Activated CD4-positive, alpha-beta memory T cell treated with anti-CD3 and anti-CD28 coated beads, Interleukin-2, amount 10 ng/mL, durations not matched to agents 7 days and 5 days (primary cell): ENCODE results near the gene C10orf71. TPM values are rescaled to one million over a fixed set of nuclear protein-coding genes. Genes with fewer than 3 reads are reported as not detected.

ENCODE experiments used
- CTCF ChIA-PET: fragments of 350-600 bp; sonication (Branson Sonifier 250); formaldehyde crosslinking; loops from one replicate; lab custom pipeline; 2021; ENCODE audit warnings: antibody characterized with exemption, inconsistent platforms; lab: Charles Lee
- POLR2A ChIA-PET: fragments of 350-600 bp; sonication (Branson Sonifier 250); formaldehyde crosslinking; loops from one replicate; lab custom pipeline; 2021; ENCODE audit warnings: antibody characterized with exemption; lab: Charles Lee
- DNase-seq: peaks from one replicate; pipeline ENCODE4 v3.0.0-alpha.2; 2020
- H3K27ac Mint-ChIP-seq: one replicate; pipeline ENCODE4 v1.8.0; 2021; ENCODE audit warnings: mild to moderate bottlenecking, mixed read lengths
- H3K27me3 Mint-ChIP-seq: one replicate; pipeline ENCODE4 v1.8.0; 2021; ENCODE audit warnings: mixed read lengths
- H3K36me3 Mint-ChIP-seq: one replicate; pipeline ENCODE4 v1.8.0; 2021; ENCODE audit warnings: low read depth, mixed read lengths
- H3K4me1 Mint-ChIP-seq: one replicate; pipeline ENCODE4 v1.8.0; 2021; ENCODE audit warnings: mixed read lengths
- H3K4me3 Mint-ChIP-seq: one replicate; pipeline ENCODE4 v1.8.0; 2021; ENCODE audit warnings: mild to moderate bottlenecking, mixed read lengths
- H3K9me3 Mint-ChIP-seq: one replicate; pipeline ENCODE4 v1.8.0; 2021; ENCODE audit warnings: mixed read lengths
- total RNA-seq, 2 experiments: library from RNA; stranded (reverse); gene quantifications; one replicate each; pipeline ENCODE4 v1.2.3, GENCODE V29; 2021

Gene C10orf71
- total RNA-seq, 2 experiments from 2014 or later = not detected

DNA sequence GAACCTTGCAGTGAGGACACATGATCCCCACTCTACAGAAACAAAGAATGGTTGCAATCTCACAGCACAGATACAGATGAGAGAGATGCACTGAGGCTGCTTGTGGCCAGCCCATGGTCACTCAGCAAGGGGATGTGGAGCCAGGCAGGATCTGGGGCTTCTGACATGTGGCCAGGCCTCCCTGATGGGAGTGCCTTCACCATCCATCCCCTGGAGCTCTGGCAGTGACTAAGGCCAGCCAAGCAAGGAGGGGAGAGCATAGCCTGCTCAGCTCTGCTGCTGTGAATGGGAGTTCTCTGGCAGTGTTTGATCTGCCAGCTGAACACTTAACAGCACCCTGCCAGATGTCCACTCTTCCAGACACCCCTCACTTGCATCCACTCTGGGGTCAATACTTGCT lies 19.8 kb downstream of the C10orf71 start:
- no peak overlapping the region for H3K4me3 Mint-ChIP-seq
- H3K36me3 Mint-ChIP-seq = no peaks in the 10 kb centered on the region
- CTCF ChIA-PET = no interaction called here
- DNase-seq = no peak
- no peaks in the 10 kb centered on the region for H3K9me3 Mint-ChIP-seq
- peaks cover 2% of the 10 kb centered on the region for H3K27me3 Mint-ChIP-seq
- no peaks in the 10 kb centered on the region for H3K4me1 Mint-ChIP-seq
- H3K27ac Mint-ChIP-seq = no peak overlapping the region
- POLR2A ChIA-PET = no interaction called here

DNA sequence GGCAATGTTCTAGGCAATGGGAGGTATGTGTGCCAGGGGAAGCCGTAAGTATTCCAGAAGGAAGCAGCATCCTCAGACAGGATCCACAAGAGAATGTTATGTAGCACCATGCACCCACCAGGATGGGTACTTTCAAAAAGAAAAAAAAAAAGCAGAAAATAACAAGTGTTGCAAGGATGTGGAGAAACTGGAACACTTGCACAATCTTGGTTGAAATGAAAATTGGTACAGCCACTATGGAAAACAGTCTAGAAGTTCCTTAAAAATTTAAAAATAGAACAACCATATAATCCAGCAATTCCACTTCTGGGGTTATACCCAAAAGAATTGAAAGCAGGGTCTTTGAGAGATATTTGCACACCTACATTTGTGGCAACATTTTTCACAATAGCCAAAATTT lies 20.2 kb downstream of the C10orf71 start:
- ChIA-PET POLR2A (no interaction called here), CTCF (no interaction called here)
- no peaks in the 10 kb centered on the region for H3K9me3 Mint-ChIP-seq
- DNase-seq = no peak
- H3K27ac Mint-ChIP-seq = no peak overlapping the region
- H3K27me3 Mint-ChIP-seq = peaks cover 3% of the 10 kb centered on the region
- H3K4me1 Mint-ChIP-seq = no peaks in the 10 kb centered on the region
- no peaks in the 10 kb centered on the region for H3K36me3 Mint-ChIP-seq
- H3K4me3 Mint-ChIP-seq = no peak overlapping the region

DNA sequence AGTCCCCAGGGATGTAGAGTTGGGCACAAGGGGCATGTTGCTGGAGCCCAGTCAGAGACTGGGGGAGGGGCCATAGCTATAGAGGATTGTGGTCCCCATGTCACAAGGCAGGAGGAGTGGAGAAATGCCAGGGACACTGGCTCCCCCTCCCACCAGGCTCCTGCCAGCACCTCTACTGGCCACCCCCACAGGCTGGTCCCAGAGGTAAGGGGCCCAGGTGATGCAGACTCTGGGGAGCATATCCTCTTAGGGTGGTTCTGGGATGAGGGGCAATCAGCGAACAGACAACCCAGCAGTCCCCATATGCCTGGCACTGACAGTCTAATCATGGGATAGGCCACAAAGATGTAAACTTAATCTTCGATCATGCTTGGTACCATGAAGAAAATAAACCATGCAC lies 21.2 kb downstream of the C10orf71 start:
- Mint-ChIP-seq H3K27ac (no peak overlapping the region), H3K4me3 (no peak overlapping the region), H3K36me3 (no peaks in the 10 kb centered on the region), H3K9me3 (no peaks in the 10 kb centered on the region), H3K27me3 (peaks cover 3% of the 10 kb centered on the region), H3K4me1 (no peaks in the 10 kb centered on the region)
- POLR2A ChIA-PET = no interaction called here
- no peak for DNase-seq
- CTCF ChIA-PET = no interaction called here

DNA sequence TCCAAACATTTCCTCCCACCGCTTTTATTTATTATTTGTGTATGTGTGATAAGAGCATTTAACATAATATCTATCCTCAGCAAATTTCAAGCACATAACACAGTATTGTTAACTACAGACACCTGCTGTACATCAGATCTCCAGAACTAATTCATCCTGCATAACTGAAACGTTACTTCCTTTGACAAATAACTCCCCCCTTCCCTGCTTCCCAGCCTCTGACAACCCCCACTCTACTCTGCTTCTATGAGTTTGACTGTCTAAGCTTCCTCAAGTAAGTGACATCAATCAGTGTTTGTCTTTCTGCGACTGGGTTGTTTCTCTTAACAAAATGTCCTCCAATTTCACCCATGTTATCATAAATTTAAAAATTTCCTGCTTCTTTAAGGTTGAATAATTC lies 22.1 kb downstream of the C10orf71 start:
- Mint-ChIP-seq H3K4me3 (no peak overlapping the region), H3K4me1 (no peaks in the 10 kb centered on the region), H3K27ac (no peak overlapping the region), H3K36me3 (no peaks in the 10 kb centered on the region), H3K9me3 (no peaks in the 10 kb centered on the region), H3K27me3 (peaks cover 3% of the 10 kb centered on the region)
- ChIA-PET POLR2A (no interaction called here), CTCF (no interaction called here)
- DNase-seq = no peak

DNA sequence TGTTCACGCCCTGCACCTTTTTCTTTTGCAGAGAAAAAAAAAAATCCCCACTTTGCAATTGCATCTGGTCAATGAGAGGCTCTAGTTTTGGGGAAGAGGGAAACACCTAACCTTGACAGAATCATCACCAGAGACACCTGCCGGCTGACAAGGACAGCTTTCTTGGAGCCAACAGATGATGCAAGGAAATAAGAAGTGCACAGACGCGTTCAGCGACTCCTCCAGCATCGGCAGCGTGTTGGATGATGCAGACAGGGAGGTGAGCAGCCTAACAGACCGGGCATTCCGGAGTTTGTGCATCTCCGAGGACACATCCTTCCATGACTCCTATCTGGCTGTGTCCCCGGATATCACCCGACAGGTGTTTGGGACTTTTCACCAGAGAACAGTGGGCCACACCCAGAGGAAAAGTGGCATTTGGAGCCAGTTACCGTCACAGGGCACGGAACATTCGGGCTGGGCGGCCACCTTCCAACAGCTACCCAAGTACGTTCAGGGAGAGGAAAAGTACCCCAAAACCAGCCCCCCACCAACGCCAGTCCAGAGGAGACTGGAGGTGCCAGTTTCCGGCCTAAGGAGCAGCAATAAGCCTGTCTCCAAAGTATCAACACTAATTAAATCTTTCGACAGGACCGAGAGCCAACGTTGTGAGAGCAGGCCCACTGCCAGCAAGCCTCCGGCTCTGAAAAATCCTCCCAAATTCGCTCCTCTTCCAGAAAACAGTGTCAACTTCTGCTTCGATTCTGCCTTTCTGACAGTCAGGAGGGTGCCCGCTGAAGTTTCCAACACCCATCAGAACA lies 23.6 kb downstream of the C10orf71 start:
- Mint-ChIP-seq H3K27me3 (peaks cover 3% of the 10 kb centered on the region), H3K4me1 (no peaks in the 10 kb centered on the region), H3K27ac (no peak overlapping the region), H3K36me3 (no peaks in the 10 kb centered on the region), H3K9me3 (no peaks in the 10 kb centered on the region), H3K4me3 (no peak overlapping the region)
- CTCF ChIA-PET = no interaction called here
- no peak for DNase-seq
- POLR2A ChIA-PET = no interaction called here

DNA sequence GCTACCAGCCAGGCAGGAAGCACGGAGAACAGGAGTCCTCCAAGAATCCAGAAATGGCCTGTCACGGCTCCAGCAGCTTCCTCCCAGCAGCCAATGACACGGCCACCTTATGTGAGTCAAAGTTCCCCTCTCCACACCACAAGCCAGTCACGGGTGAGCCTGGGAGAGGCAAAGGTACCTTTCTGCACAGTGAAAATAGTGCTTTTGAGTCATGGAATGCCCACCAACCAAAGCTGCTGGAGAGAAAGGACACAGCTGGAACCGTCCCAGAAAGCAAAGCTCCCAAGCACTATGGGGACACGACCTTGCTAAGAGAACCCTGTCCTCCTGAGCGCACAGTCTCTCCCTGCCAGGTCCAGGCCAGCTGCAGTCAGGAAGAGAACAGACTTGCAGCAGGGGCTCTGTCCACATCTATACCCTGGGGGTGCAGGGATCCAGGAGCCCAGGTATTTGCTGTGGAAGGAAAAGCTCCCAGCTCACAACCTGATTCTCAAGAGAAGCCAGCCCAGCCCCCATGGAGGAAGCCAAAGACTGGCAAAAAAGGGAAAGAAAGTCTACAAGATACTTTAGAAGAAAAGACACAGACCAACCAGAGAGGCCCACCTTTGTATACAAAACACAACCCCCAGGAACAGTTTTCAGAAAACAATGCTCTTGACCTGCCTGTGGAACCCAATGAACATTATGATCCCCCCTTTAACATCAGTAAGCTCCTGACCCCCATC lies 24.4 kb downstream of the C10orf71 start:
- H3K27ac Mint-ChIP-seq = no peak overlapping the region
- ChIA-PET POLR2A (no interaction called here), CTCF (no interaction called here)
- no peaks in the 10 kb centered on the region for H3K4me1 Mint-ChIP-seq
- no peak for DNase-seq
- no peak overlapping the region for H3K4me3 Mint-ChIP-seq
- H3K9me3 Mint-ChIP-seq = no peaks in the 10 kb centered on the region
- H3K27me3 Mint-ChIP-seq = peaks cover 4% of the 10 kb centered on the region
- no peaks in the 10 kb centered on the region for H3K36me3 Mint-ChIP-seq

DNA sequence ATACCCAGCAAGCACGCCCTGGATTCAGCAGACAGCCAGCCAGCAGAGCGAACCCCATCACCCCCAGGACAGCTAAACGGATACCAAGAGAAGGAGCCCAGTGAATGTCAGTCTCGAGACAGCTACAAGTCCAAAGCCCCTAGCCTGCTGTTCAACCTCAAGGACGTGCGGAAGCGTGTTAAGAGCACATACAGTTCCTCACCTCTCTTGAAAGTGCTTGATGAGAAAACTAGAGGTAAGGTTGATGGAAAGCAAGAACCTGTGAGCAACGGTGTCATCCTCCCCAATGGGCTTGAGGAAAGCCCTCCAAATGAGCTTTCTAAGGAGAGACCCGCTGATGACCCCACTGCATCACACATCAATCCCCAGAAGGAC lies 24.9 kb downstream of the C10orf71 start:
- no peak for DNase-seq
- POLR2A ChIA-PET = no interaction called here
- Mint-ChIP-seq H3K27me3 (peaks cover 4% of the 10 kb centered on the region), H3K4me1 (no peaks in the 10 kb centered on the region), H3K4me3 (no peak overlapping the region), H3K9me3 (no peaks in the 10 kb centered on the region), H3K36me3 (no peaks in the 10 kb centered on the region), H3K27ac (no peak overlapping the region)
- CTCF ChIA-PET = no interaction called here

DNA sequence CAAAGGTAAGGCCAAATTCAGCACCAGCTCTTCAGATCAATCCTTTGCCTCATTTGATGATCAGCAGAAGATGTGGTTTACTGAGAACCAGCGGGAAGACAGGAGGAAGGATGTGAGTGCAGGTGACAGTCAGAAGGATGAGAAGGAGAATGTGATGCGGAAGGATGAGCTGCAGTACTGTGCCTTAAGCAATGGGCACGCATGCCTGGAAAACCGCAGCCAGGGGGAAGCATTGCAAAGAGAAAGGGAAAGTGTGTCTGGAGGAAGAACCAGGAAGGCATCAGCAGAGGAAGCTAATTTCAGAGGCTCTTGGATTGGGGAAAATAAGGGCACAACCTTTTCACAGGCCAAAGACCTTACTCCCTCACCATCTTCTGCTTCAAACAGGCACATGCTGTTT lies 25.7 kb downstream of the C10orf71 start:
- H3K4me3 Mint-ChIP-seq = no peak overlapping the region

DNA sequence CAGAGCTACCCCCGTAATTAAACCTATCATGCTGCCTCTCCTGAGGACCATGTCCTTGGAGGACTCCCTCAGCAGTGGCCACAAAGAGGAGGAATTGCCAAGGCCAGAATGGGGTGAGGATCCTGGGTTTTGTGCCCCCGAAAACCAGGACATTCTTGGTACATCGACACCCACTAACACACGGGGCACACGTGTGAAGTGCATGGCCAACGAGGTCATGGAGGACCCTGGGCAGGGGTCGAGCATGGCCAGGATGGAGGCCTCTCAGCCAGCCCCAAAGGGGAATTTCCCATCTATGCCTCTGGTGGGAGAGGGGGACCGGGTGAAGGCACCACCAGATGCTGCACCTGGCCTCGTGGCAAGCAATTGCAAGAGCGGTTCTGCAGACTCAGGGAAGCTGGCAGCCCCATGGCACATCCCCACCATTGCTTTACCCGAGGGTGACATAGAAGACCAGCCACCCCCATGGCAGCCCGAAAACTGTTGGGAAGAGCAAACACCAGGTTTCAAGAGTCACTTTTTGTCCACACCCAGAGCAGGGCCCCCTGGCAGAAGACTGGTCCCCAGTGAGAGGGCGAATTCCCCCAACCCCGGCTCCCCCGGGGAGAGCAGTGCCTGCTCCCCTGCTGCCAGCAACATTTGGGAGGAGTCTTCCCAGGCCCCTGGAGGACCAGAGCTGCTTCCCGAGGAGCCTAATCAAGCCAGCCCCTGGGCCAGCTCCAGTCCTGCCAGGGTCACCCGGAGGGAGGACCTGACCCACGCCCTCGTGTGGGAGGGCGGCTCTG lies 26.4 kb downstream of the C10orf71 start:
- CTCF ChIA-PET = no interaction called here
- Mint-ChIP-seq H3K27me3 (peaks cover 4% of the 10 kb centered on the region), H3K4me3 (no peak overlapping the region), H3K36me3 (no peaks in the 10 kb centered on the region), H3K4me1 (no peaks in the 10 kb centered on the region), H3K27ac (no peak overlapping the region), H3K9me3 (no peaks in the 10 kb centered on the region)
- POLR2A ChIA-PET = no interaction called here
- DNase-seq = no peak

More for the DNA sequence above, 25.7 kb downstream of the C10orf71 start:
- no peak for DNase-seq
- H3K27ac Mint-ChIP-seq = no peak overlapping the region
- H3K27me3 Mint-ChIP-seq = peaks cover 4% of the 10 kb centered on the region
- H3K9me3 Mint-ChIP-seq = no peaks in the 10 kb centered on the region
- ChIA-PET CTCF (no interaction called here), POLR2A (no interaction called here)
- no peaks in the 10 kb centered on the region for H3K4me1 Mint-ChIP-seq
- no peaks in the 10 kb centered on the region for H3K36me3 Mint-ChIP-seq

DNA sequence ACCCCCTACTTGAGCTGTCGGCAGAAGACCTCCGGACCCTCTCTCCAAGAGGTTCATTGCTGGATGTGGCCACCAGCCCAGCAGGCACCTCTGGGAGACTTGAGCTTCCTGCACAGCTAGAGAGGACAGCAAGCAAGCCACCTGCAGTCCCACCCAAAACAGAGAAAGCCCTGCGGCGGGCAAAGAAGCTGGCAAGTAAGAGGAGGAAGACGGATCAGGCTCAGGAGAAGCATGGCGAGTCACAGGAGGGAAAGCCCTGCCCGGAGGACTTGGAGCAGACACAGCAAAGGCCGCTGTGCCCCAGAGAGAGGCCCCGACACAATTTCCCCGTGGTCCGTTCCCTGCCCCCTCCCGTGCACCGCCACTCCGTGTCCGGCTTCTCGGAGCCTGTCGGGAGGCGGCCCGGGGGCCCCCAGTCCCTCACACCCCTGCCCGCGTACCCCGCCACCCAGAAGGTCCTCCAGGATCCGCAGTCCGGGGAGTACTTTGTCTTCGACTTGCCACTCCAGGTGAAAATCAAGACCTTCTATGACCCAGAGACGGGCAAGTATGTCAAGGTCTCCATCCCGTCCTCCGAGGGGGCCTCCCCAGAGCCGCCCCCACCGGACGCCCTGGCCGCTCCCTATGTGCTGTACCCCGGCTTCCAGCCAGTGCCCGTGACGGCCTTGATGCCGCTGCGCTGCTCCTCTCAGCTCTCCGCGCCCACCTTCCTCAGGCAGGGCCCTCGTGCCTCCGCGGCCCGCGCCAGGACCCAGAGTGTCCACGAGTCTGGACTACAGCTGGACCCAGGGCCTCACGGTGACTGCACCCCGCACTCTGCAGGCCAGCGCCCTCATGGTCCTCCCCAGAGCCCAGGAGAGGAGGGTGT lies 27.2 kb downstream of the C10orf71 start:
- Mint-ChIP-seq H3K4me3 (no peak overlapping the region), H3K36me3 (no peaks in the 10 kb centered on the region), H3K27me3 (peaks cover 4% of the 10 kb centered on the region), H3K9me3 (no peaks in the 10 kb centered on the region), H3K4me1 (no peaks in the 10 kb centered on the region), H3K27ac (no peak overlapping the region)
- no peak for DNase-seq
- POLR2A ChIA-PET = no interaction called here
- CTCF ChIA-PET = no interaction called here

DNA sequence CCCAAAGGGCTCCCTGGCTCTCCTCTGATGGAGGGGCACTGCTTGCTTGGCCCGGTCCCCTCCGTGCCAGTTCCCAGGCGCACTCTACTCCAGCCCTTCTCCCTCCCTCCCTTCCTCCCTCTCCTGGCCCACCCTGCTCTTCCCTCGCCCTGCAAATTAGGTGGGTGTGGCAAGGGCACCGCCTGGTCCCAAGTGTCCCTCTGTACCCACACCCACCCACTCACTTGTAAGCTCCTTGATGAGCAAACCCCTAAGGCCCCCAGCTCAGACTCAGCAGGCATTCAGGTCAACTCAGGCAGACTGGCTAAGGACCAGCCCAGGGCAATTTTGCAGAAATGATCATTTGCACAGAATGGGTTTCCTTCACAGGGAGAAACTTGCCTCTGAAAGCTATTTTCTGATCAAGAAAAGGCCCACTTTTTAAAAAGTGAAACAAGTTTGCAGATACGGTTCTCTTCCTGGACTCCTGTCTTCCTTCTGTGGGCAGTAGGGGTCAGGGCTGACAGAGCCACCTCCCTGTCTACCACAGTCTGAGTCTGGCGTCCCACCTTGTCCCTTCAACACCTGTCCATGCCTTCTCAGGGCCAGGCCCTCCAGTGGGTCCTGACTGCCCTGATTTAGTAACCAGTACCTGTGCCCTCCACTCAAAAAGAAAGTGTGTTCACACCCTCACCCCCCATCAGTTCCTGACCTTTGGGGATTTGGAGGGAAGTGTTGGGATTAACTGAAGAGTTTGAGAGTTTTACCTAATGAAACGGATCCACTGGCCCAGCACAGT lies 28.3 kb downstream of the C10orf71 start:
- Mint-ChIP-seq H3K36me3 (no peaks in the 10 kb centered on the region), H3K27ac (no peak overlapping the region), H3K27me3 (peaks cover 4% of the 10 kb centered on the region), H3K9me3 (no peaks in the 10 kb centered on the region), H3K4me1 (no peaks in the 10 kb centered on the region), H3K4me3 (no peak overlapping the region)
- CTCF ChIA-PET = no interaction called here
- no peak for DNase-seq
- POLR2A ChIA-PET = no interaction called here

DNA sequence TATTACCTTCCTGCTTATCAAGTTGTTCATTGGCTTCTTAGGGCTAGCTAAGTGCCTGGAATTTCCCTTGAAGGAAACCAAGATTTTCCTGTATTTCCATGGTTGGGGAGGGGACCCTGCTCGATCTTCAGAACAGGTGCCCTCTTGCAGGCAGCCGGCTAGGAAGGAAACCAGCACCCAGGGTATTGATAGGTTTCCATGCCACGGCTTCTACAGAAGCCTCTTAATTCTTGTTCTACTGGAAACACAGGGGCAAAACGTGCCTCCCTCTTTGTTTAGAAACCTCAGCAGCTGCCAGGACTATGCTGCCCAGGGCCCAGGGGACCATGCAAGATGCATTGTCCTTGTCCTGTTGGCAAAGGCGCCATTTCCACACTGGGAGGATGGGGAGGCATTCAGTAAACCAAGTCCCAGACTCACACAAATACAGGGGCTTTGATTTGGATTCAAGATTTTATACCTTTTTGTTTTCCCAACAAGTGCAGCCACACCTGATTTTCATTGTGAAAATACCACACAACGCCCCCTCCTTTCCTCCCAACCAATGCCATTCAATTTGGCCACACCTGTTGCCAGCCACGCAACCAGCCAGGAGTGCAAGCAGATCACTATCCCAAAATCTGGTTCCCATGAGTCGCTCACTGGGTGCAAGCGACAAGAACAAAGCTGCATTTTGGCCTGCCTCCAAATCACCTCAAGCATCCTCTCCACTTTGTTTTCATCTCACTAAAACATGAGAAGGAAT lies 29.6 kb downstream of the C10orf71 start:
- CTCF ChIA-PET = no interaction called here
- POLR2A ChIA-PET = no interaction called here
- Mint-ChIP-seq H3K4me1 (no peaks in the 10 kb centered on the region), H3K9me3 (peaks cover 4% of the 10 kb centered on the region), H3K36me3 (peaks cover 4% of the 10 kb centered on the region), H3K27ac (no peak overlapping the region), H3K27me3 (peaks cover 4% of the 10 kb centered on the region), H3K4me3 (no peak overlapping the region)
- DNase-seq = no peak
